ENCODE results near the gene KTI12.

The KTI12 gene

DNA sequence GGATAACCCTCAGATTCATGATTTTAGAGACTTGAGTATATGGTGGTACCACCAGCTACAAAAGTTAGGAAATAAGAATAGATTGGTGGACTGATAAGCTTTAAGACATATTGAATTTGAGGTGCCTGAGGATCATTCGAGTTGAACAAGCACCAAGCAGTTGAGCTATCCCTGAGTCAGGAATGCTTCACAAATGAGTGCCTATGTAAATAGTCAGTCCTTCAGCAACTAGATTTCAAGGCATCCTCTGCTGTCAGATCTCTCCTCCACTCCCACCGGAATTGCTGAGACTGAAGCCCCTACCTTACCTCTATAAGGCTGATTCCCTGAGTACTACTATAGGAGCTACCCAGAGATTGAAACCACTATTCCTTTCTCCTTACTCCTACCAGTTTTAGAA lies 29.6 kb upstream of the KTI12 start:
- no peak for TF ChIP-seq TAF1 (IDR thresholded peaks at IDR 0.05; ENCODE audit: borderline replicate concordance, insufficient read depth, low read length)
- TF ChIP-seq, protein P1, sequence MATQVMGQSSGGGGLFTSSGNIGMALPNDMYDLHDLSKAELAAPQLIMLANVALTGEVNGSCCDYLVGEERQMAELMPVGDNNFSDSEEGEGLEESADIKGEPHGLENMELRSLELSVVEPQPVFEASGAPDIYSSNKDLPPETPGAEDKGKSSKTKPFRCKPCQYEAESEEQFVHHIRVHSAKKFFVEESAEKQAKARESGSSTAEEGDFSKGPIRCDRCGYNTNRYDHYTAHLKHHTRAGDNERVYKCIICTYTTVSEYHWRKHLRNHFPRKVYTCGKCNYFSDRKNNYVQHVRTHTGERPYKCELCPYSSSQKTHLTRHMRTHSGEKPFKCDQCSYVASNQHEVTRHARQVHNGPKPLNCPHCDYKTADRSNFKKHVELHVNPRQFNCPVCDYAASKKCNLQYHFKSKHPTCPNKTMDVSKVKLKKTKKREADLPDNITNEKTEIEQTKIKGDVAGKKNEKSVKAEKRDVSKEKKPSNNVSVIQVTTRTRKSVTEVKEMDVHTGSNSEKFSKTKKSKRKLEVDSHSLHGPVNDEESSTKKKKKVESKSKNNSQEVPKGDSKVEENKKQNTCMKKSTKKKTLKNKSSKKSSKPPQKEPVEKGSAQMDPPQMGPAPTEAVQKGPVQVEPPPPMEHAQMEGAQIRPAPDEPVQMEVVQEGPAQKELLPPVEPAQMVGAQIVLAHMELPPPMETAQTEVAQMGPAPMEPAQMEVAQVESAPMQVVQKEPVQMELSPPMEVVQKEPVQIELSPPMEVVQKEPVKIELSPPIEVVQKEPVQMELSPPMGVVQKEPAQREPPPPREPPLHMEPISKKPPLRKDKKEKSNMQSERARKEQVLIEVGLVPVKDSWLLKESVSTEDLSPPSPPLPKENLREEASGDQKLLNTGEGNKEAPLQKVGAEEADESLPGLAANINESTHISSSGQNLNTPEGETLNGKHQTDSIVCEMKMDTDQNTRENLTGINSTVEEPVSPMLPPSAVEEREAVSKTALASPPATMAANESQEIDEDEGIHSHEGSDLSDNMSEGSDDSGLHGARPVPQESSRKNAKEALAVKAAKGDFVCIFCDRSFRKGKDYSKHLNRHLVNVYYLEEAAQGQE (IDR thresholded peaks at IDR 0.05; ENCODE audit: insufficient read depth in 1 of 2, low read depth in 2 of 2, low read length in 2 of 2): no peak
- TF ChIP-seq SIN3A (IDR thresholded peaks at IDR 0.05; ENCODE audit: borderline replicate concordance, insufficient read depth, low read length): no peak
- no peak for TF ChIP-seq FOXP2 (optimal IDR thresholded peaks at IDR 0.05; ENCODE audit: borderline replicate concordance, extremely low read depth, extremely low read length, insufficient read depth)
- no peak for TF ChIP-seq POLR2AphosphoS5 (IDR thresholded peaks at IDR 0.05; ENCODE audit: low read depth, low read length)

DNA sequence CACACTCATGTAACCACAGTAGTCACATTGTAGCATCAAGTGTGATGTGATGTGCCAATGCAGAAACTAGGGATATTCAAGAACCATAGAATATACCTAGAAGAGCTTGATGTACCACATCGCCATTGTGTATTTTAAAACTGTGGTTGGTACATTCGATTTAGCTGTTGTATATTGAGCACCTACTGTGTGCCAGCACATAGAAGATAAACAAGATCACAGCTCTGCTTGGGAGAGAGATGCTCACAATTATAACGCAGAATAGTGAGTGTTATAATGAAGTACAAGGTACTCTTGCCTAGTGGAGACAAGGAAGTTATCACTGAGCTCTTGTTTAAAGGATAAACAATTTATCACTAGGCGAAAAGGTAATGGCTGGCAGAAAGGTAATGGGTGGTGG lies 27.2 kb upstream of the KTI12 start:
- no peak for TF ChIP-seq FOXP2 (optimal IDR thresholded peaks at IDR 0.05; ENCODE audit: borderline replicate concordance, extremely low read depth, extremely low read length, insufficient read depth)
- no peak for TF ChIP-seq TAF1 (IDR thresholded peaks at IDR 0.05; ENCODE audit: borderline replicate concordance, insufficient read depth, low read length)
- TF ChIP-seq, protein P1 (IDR thresholded peaks at IDR 0.05; ENCODE audit: insufficient read depth in 1 of 2, low read depth in 2 of 2, low read length in 2 of 2): no peak
- no peak for TF ChIP-seq SIN3A (IDR thresholded peaks at IDR 0.05; ENCODE audit: borderline replicate concordance, insufficient read depth, low read length)

- no peak for TF ChIP-seq FOXP2 (optimal IDR thresholded peaks at IDR 0.05; ENCODE audit: borderline replicate concordance, extremely low read depth, extremely low read length, insufficient read depth)
- TF ChIP-seq POLR2AphosphoS5 (IDR thresholded peaks at IDR 0.05; ENCODE audit: low read depth, low read length): no peak
- TF ChIP-seq TAF1 (IDR thresholded peaks at IDR 0.05; ENCODE audit: borderline replicate concordance, insufficient read depth, low read length): no peak
- TF ChIP-seq, protein P1 (IDR thresholded peaks at IDR 0.05; ENCODE audit: insufficient read depth in 1 of 2, low read depth in 2 of 2, low read length in 2 of 2): no peak
- no peak for TF ChIP-seq SIN3A (IDR thresholded peaks at IDR 0.05; ENCODE audit: borderline replicate concordance, insufficient read depth, low read length)
Measured at GRCh38 chr1:52059888-52060287, 26.3 kb upstream of the KTI12 start.

DNA sequence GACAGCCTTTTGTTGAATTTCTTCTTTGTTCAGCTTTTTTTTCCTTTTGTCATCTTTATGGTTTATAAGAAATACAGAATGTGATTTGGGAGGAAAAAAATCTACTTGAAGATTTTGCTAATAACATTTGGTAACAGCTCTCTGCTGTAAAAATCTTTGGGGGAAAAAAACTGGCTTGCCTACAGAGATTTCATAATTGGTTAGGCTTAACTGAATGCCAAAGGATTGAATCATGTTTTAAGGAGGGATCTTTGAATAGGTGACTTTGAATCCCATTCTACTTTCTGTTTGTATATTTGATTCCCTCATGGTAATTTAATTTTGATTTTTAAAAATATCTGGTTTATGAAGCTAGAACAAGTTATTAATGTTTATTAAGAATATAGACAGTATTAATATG lies 25.7 kb upstream of the KTI12 start:
- TF ChIP-seq, protein P1 (IDR thresholded peaks at IDR 0.05; ENCODE audit: insufficient read depth in 1 of 2, low read depth in 2 of 2, low read length in 2 of 2): no peak

- TF ChIP-seq POLR2AphosphoS5 (IDR thresholded peaks at IDR 0.05; ENCODE audit: low read depth, low read length): no peak
- no peak for TF ChIP-seq SIN3A (IDR thresholded peaks at IDR 0.05; ENCODE audit: borderline replicate concordance, insufficient read depth, low read length)
- TF ChIP-seq FOXP2 (optimal IDR thresholded peaks at IDR 0.05; ENCODE audit: borderline replicate concordance, extremely low read depth, extremely low read length, insufficient read depth): no peak
- TF ChIP-seq, protein P1 (IDR thresholded peaks at IDR 0.05; ENCODE audit: insufficient read depth in 1 of 2, low read depth in 2 of 2, low read length in 2 of 2): no peak
- TF ChIP-seq TAF1 (IDR thresholded peaks at IDR 0.05; ENCODE audit: borderline replicate concordance, insufficient read depth, low read length): no peak
Measured at GRCh38 chr1:52057876-52058415, 24.3 kb upstream of the KTI12 start.

All from PFSK-1 (cell line).